ENCODE measurements around the gene CCDC71L.

CCDC71L gene

DNA sequence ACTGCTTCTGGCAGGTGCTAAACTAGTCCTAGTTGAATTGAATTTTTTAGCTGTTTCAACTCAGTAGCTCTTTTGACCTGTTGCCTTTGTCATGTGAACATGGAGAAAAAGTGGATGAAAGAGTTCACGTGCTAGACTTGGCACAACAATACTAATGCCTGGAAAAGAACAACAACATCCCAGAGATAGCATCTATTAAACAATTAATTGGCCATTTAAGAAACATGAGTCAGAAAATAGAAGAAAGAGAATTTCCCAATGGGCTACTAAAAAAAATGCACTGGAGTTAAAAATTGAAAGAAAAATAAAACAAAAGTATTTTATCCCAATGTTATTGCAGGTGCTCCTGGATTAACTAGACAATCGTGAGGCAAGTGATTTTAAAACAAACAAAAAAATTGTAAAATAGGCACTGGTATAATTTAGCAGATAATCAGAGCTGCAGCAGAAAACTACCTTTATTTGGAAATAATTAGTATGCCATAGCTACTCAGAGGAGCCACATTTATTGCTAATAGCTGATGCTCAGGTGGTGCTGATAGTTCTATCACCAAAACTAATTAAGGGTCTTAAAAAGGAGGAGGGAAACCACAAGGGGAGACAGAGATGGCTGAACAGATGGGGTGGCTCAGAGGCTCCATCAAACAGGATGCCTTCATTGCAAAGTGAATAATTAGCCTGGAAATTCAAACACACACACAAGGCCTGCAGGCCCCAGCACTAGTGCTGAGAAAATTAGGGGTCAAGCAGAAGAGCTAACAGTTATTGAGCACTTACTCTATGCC is 17.6 kb downstream of the CCDC71L start:
- peaks cover 10% of the 10 kb centered on the region for H3K27me3 Mint-ChIP-seq
- H3K36me3 Mint-ChIP-seq: peaks cover 2% of the 10 kb centered on the region
- no peak overlapping the region for H3K27ac Mint-ChIP-seq
- H3K9me3 Mint-ChIP-seq (ENCODE audit: low read depth): no peaks in the 10 kb centered on the region
- no peaks in the 10 kb centered on the region for H3K4me1 Mint-ChIP-seq (ENCODE audit: low read depth)
- no peak overlapping the region for H3K4me3 Mint-ChIP-seq

DNA sequence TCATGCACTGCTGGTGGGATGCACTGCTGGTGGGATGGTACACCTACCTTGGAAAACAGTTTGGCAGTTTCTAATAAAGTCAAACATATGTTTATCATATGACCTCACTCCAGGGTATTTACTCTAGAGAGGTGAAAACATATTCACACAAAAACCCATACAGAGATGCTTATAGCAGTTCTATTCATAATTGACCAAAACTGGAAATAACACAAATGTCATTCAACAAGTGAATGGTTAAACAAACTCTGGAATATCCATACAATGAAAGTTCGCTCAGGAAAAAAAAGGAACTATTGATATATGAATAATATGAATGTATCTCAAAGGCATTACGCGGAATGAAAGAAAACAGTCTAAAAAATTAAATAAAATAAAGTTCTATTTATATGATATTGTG is 19.5 kb downstream of the CCDC71L start:
- Mint-ChIP-seq H3K4me1 (ENCODE audit: low read depth) (no peaks in the 10 kb centered on the region), H3K4me3 (no peak overlapping the region), H3K27ac (no peak overlapping the region), H3K9me3 (ENCODE audit: low read depth) (no peaks in the 10 kb centered on the region), H3K36me3 (no peaks in the 10 kb centered on the region), H3K27me3 (peaks cover 15% of the 10 kb centered on the region)

DNA sequence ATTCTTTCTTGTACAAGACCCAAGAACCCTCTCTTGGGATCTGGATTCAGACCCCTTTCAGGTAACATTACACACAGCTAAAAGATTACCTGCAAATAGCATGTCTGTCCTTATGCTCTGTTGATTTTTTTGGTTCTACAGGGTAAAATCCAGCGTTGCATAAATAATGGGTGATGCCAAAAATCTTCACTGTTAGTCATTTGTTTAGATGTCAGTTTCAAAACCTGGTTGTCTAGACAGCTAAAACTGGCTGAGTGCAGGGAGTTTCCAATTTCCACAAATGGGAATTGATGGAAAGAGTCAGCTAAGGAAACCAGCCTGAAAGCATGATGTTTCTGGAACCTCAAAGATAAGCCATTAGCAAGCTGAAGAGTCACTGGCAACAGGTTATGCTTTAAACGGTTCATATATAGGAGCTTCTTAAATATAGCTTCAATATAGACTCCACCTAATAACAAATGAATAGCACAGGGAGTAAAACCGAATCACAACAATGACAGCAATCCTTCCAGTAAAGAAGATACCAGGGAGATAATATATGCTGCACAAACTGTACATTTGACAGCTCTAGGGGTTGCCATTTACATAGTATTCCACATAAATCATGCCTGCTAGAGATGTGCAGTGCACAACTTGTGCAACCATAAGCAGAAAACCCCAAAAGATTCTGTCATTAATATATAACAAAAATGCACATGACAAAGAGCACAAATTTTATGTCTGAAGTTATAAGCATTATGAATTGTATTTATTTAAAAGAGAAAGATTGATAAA is 20.4 kb downstream of the CCDC71L start:
- no peaks in the 10 kb centered on the region for H3K4me1 Mint-ChIP-seq (ENCODE audit: low read depth)
- no peaks in the 10 kb centered on the region for H3K36me3 Mint-ChIP-seq

DNA sequence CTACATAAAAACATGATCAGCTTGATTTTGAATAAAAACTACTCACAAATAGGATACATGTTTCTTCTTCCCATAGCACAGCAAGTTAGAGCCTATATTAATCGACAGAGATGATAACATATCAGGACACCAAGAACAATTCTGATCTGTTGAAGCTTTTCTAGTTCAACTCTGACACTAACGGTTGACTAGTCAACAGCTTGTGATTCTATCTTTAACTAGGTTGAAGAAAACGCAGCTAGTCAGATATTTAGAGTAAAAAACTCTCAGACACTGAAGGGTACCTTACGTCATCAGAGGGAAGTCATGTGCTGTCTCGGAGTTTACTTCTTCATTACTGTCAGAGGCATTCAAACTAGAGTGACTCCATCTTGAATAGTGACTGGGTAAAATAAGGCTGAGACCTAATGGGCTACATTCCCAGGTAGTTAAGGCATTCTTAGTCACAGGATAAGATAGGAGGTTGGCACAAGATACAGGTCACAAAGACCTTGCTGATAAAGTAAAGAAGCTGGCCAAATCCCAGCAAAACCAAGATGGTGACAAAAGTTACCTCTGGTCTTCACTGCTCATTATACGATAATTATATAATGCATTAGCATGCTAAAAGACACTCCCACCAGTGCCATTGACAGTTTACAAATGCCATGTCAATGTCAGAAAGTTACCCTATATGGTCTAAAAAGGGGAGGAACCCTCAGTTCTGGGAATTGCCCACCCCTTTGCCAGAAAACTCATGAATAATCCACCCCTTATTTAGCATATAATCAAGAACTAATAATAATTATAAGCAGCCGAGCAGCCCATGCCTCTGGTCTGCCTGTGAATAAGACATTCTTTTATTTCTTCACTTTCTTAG is 21.3 kb downstream of the CCDC71L start:
- no peak overlapping the region for H3K27ac Mint-ChIP-seq
- peaks cover 24% of the 10 kb centered on the region for H3K27me3 Mint-ChIP-seq
- no peak overlapping the region for H3K4me3 Mint-ChIP-seq
- H3K4me1 Mint-ChIP-seq (ENCODE audit: low read depth): no peaks in the 10 kb centered on the region
- no peaks in the 10 kb centered on the region for H3K36me3 Mint-ChIP-seq
- no peaks in the 10 kb centered on the region for H3K9me3 Mint-ChIP-seq (ENCODE audit: low read depth)

More for the DNA sequence above, 20.4 kb downstream of the CCDC71L start:
- no peaks in the 10 kb centered on the region for H3K9me3 Mint-ChIP-seq (ENCODE audit: low read depth)
- H3K27ac Mint-ChIP-seq: no peak overlapping the region
- H3K4me3 Mint-ChIP-seq: no peak overlapping the region
- H3K27me3 Mint-ChIP-seq: peaks cover 15% of the 10 kb centered on the region

DNA sequence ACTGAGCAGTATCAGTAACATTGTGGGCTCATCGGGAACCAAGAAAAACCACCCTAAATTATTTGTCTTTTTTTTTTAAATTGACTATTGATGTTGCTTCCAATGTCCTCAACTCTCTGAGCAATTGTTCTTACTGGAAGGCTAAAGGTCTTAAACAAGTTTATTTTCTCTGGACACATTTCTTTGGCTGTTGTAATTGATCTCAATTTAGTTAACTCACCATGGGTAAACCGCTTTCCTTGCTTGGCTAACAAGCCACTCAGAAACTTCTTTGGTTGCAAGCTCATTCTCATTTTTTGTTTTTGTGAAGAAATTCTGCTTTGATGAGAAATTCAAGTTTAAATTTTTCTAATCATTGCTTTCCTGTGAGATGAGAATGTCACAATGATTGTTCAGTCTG is 25.5 kb downstream of the CCDC71L start:
- H3K4me1 Mint-ChIP-seq (ENCODE audit: low read depth): no peaks in the 10 kb centered on the region
- H3K27me3 Mint-ChIP-seq: peaks cover 24% of the 10 kb centered on the region
- H3K36me3 Mint-ChIP-seq: no peaks in the 10 kb centered on the region
- no peak overlapping the region for H3K27ac Mint-ChIP-seq
- no peaks in the 10 kb centered on the region for H3K9me3 Mint-ChIP-seq (ENCODE audit: low read depth)
- H3K4me3 Mint-ChIP-seq: no peak overlapping the region

DNA sequence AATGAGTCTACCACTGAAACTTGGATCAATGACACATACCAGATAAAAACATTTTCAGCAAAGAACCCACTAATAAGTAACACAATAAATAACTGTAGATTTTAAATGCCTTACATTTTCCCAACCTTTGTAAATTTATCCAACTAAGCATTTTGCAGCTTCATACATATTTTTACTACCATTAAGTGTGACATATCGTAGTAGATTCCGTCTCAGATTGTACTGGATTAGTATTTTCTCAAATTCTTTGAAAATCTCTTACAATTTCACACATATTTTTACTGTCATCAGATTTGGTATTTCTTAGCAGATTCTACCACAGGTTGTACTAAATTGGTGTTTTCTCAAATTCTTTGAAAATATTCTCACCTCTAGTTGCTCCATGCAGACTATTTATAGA is 26.0 kb downstream of the CCDC71L start:
- no peaks in the 10 kb centered on the region for H3K36me3 Mint-ChIP-seq
- H3K27ac Mint-ChIP-seq: no peak overlapping the region
- no peak overlapping the region for H3K4me3 Mint-ChIP-seq
- H3K27me3 Mint-ChIP-seq: peaks cover 24% of the 10 kb centered on the region
- H3K4me1 Mint-ChIP-seq (ENCODE audit: low read depth): no peaks in the 10 kb centered on the region
- H3K9me3 Mint-ChIP-seq (ENCODE audit: low read depth): no peaks in the 10 kb centered on the region

DNA sequence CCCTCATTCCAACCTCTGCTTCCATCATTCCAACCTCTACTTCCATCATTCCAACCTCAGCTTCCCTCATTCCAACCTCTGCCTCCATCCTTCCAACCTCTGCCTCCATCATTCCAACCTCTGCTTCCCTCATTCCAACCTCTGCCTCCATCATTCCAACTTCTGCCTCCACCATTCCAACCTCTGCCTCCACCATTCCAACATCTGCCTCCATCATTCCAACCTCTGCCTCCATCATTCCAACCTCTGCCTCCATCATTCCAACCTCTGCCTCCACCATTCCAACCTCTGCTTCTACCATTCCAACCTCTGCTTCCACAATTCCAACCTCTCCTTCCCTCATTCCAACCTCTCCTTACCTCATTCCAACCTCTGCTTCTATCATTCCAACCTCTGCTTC is 30.3 kb downstream of the CCDC71L start:
- Mint-ChIP-seq H3K9me3 (ENCODE audit: low read depth) (no peaks in the 10 kb centered on the region), H3K27ac (no peak overlapping the region), H3K4me1 (ENCODE audit: low read depth) (no peaks in the 10 kb centered on the region), H3K4me3 (no peak overlapping the region), H3K36me3 (no peaks in the 10 kb centered on the region), H3K27me3 (peaks cover 12% of the 10 kb centered on the region)

DNA sequence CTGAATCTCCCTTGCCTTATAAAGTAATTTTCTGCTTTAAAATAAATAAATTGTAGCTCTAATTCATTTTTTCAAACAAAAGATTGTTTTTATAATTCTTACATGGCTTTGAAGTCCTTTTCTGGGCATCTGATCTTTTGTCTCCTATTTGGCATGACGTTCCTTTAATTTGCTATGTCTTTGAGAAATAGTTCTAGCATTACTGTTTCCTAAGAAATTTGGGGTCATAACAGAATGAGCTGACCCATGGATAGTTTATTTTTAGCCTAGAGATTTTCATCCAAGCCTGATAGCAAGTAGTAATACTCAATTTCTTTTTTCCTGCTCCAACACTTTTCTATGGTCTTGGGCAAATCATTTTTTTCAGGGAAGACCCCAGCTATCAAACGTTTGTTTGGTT is 31.4 kb downstream of the CCDC71L start:
- peaks cover 2% of the 10 kb centered on the region for H3K27me3 Mint-ChIP-seq
- H3K4me3 Mint-ChIP-seq: no peak overlapping the region
- no peaks in the 10 kb centered on the region for H3K36me3 Mint-ChIP-seq
- no peak overlapping the region for H3K27ac Mint-ChIP-seq
- no peaks in the 10 kb centered on the region for H3K9me3 Mint-ChIP-seq (ENCODE audit: low read depth)
- no peaks in the 10 kb centered on the region for H3K4me1 Mint-ChIP-seq (ENCODE audit: low read depth)

DNA sequence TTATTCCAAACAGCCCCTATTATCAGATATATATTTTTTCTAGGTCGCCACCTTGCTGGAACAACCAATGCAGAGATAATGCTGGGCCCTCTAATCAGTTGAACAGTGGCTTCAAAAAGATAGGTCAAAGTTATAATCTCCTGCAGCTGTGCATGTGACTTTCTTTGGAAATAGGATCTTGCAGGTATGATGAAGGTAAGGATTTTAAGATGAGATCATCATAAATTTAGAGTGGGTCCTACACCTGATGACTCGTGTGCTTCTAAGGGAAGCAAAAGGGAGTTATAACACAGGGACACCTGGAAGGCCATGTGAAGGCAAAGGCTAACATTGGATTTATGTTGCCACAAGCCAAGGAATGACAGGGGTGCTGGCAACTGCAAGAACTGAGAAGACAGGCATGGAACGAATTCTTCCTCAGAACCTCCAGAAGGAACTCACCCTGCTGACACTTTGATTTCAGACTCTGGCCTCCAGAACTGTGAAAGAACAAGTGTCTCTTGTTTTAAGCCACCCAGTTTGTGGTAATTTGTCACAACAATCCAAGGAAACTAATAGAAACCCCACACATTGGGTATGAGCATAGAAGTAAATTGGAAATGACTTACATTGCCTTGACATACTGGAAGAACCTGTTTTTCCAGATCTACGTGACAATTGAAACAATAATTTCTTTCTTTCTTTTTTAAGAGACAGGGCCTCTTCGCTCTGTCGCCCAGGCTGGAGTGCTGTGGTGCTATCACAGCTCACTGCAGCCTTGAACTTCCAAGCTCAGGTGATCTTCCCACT is 34.4 kb downstream of the CCDC71L start:
- Mint-ChIP-seq H3K9me3 (ENCODE audit: low read depth) (no peaks in the 10 kb centered on the region), H3K36me3 (no peaks in the 10 kb centered on the region), H3K4me1 (ENCODE audit: low read depth) (no peaks in the 10 kb centered on the region), H3K27ac (no peak overlapping the region), H3K27me3 (peaks cover 2% of the 10 kb centered on the region), H3K4me3 (no peak overlapping the region)

DNA sequence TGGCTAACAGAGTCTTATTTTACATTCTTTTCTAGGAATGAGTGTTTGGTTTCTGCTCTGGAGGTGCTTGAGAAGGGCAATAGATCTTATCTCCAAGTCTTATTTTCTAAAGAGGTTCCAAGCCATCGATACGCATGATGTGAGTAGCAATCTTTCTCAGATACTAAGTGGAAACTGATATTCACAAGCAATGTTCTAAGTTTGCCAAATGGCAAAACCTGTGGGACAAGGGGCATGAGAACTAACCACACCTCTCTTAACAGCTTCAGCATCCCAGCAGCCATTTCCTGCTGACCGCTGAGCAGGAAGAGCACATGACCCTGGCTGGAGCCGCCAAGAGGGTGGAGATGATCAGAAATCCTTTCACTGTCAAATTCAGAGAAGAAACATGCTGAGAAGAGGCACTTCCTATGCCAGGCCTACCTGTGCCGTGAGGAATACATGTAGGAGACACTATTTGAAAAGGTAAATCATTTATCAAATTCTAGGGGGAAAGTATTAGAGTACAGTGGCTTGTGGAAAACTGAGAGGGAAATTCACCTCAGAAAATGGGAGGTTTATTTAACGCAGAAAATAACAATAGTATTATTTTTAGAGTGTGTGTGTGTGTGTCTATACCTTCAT is 35.2 kb downstream of the CCDC71L start:
- H3K27me3 Mint-ChIP-seq: peaks cover 2% of the 10 kb centered on the region
- H3K4me1 Mint-ChIP-seq (ENCODE audit: low read depth): no peaks in the 10 kb centered on the region
- H3K27ac Mint-ChIP-seq: no peak overlapping the region
- H3K36me3 Mint-ChIP-seq: peaks cover 2% of the 10 kb centered on the region
- no peak overlapping the region for H3K4me3 Mint-ChIP-seq
- H3K9me3 Mint-ChIP-seq (ENCODE audit: low read depth): peaks cover 3% of the 10 kb centered on the region

DNA sequence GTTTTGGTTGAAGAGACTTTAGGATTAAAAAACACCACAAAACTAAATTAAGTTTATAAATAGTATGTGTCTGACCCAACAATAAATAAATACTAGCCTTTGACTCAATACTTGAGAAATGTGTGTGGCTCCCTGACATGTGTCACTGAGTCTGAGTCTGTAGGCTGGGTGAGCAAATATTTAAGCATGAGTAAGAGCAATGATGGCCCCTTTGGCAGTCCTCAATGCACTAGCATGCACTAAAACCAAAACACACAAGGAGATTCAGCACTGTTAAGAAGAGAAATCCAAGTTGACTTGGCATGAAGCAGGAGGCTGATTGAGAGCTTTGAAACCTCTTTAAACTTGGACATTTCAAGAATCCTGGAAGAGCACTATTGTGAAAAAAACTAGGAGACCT is 37.1 kb downstream of the CCDC71L start:
- H3K27me3 Mint-ChIP-seq: peaks cover 2% of the 10 kb centered on the region
- H3K36me3 Mint-ChIP-seq: peaks cover 2% of the 10 kb centered on the region
- H3K4me3 Mint-ChIP-seq: no peak overlapping the region
- H3K4me1 Mint-ChIP-seq (ENCODE audit: low read depth): no peaks in the 10 kb centered on the region
- peaks cover 3% of the 10 kb centered on the region for H3K9me3 Mint-ChIP-seq (ENCODE audit: low read depth)
- H3K27ac Mint-ChIP-seq: no peak overlapping the region

DNA sequence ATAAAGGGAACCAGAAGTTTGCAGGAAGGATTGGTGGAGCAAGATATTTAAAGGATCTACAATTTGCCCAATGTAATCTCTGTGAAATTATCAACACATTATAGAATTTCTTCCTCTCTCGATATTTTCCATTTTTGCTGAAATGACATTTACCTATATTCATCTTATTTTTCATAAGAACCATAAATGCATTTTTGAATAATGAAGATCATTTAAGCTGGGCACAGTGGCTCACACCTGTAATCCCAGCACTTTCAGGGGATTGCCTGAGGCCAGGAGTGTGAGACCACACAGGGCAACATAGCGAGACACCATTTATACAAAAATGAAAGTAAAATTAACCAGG is 37.7 kb downstream of the CCDC71L start:
- Mint-ChIP-seq H3K4me3 (no peak overlapping the region), H3K9me3 (ENCODE audit: low read depth) (peaks cover 3% of the 10 kb centered on the region), H3K27ac (no peak overlapping the region), H3K4me1 (ENCODE audit: low read depth) (no peaks in the 10 kb centered on the region), H3K36me3 (peaks cover 2% of the 10 kb centered on the region), H3K27me3 (peaks cover 2% of the 10 kb centered on the region)

DNA sequence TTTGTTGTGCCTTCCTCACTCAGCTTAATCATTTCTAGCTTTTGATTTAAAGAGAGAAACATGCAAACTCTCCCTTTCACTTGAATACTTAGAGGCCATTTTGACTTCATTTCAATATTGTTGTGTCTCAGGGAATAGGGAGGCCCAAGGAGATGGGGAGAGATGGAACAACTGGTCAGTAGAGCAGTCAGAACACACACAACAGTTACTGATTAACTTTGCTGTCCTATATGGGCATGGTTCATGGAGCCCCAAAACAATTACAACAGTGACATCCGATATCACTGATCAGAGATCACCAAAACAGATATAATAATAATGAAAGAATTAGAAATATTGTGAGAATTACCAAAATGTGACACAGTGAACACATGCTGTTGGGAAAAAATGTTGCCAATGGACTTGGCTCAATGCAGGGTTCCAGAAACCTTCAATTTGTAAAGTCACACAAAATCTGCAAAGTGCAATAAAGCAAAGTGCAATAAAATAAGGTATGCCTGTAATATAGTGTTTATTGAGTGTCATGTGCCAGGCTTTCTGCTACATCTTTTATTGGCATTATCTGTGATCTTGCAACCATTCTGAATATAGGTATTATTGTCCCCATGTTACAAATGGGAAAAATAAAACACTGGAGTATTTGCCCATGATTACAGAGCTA is 38.2 kb downstream of the CCDC71L start:
- Mint-ChIP-seq H3K27me3 (peaks cover 2% of the 10 kb centered on the region), H3K4me1 (ENCODE audit: low read depth) (no peaks in the 10 kb centered on the region), H3K4me3 (no peak overlapping the region), H3K36me3 (peaks cover 2% of the 10 kb centered on the region), H3K27ac (no peak overlapping the region), H3K9me3 (ENCODE audit: low read depth) (peaks cover 3% of the 10 kb centered on the region)

All from activated naive CD8-positive, alpha-beta T cell (primary cell).